Measurements from ENCODE around the gene SNX33.
A peak's percentile ranks its signal among the peaks of the same experiment; 100 is the strongest.

- TF ChIP-seq CTCF (IDR thresholded peaks at IDR 0.05): peak; percentile 9 to 44 (median 28)
- TF ChIP-seq POLR2A (IDR thresholded peaks at IDR 0.05): peak; percentile 8
These were observed at the start of gene SNX33 for GRCh38 chr15:75647370-75648155.
